Aorta (tissue), 5 donors: ENCODE results near the gene ZNF107. TPM values are rescaled to one million over a fixed set of nuclear protein-coding genes. Genes with fewer than 3 reads are reported as not detected.

ENCODE experiments used
- ATAC-seq: fragments of 200-7000 bp; cut with Tn5 transposase; one replicate; pipeline ENCODE4 v1.9.1; 2022; ENCODE audit warnings: moderate library complexity; ENCODE audit not compliant: low FRiP score
- DNase-seq, 2 donors: peaks; one replicate each; pipeline ENCODE4 v3.0.0-alpha.2; 2020
- H3K27ac ChIP-seq, 2 donors: one replicate each; pipeline ENCODE4 v1.5.1; 2013; ENCODE audit warnings: low read length in 2 of 2, mild to moderate bottlenecking in 2 of 2, moderate library complexity in 2 of 2, control low read depth in 1 of 2, inconsistent platforms in 1 of 2, low read depth in 1 of 2
- H3K27me3 ChIP-seq, 2 donors: one replicate each; pipeline ENCODE4 v1.6.1; 2013; ENCODE audit warnings: control low read depth in 1 of 2, low read length in 1 of 2, mild to moderate bottlenecking in 1 of 2, moderate library complexity in 1 of 2; ENCODE audit not compliant: insufficient read depth in 2 of 2, control insufficient read depth in 1 of 2
- H3K36me3 ChIP-seq, 2 donors: one replicate each; pipeline ENCODE4 v1.6.1; 2013; ENCODE audit warnings: control low read depth in 1 of 2, low read length in 1 of 2, mild to moderate bottlenecking in 1 of 2; ENCODE audit not compliant: insufficient read depth in 2 of 2, control insufficient read depth in 1 of 2
- H3K4me1 ChIP-seq, 2 donors: one replicate each; pipeline ENCODE4 v1.6.1; 2013; ENCODE audit warnings: low read length in 2 of 2, control low read depth in 1 of 2, mild to moderate bottlenecking in 1 of 2, moderate library complexity in 1 of 2; ENCODE audit not compliant: insufficient read depth in 2 of 2, control insufficient read depth in 1 of 2
- H3K4me3 ChIP-seq, 2 donors: one replicate each; pipeline ENCODE4 v1.5.1; 2013; ENCODE audit warnings: low read length in 2 of 2, control low read depth in 1 of 2, mild to moderate bottlenecking in 1 of 2
- H3K9me3 ChIP-seq: one replicate; pipeline ENCODE4 v1.6.1; 2013; ENCODE audit warnings: mild to moderate bottlenecking, low read length; ENCODE audit not compliant: control insufficient read depth
- WGBS, 2 donors: extraction: QIAGEN DNeasy Blood & Tissue Kit; methylation state at CpG; one replicate each; pipeline ENCODE4 v1.1.7; 2013; 5-methylcytosine and 5-hydroxymethylcytosine counted together
- intact Hi-C, 2 donors: fragments of 100-400 bp; cut with DNase I; formaldehyde crosslinking; loops; one replicate each; pipeline versions ENCODE4 v1.14.2 to v1.15.0; 2022
- polyA plus RNA-seq, 2 donors: library from polyadenylated mRNA; stranded (reverse); fragments of 200-250 nt; gene quantifications; one replicate each; pipeline ENCODE4 v1.2.3, GENCODE V29; 2013
- total RNA-seq, 2 donors: library from RNA; stranded (reverse); fragmentation: NEBNext Ultra II Directional; extraction: Animal tissue kit (Norgen Biotek cat#: 25700); gene quantifications; one replicate each; pipeline ENCODE4 v1.2.1, GENCODE V29; 2021
- donor health status: healthy with polysubstance abuse.
- donor health status: Bipolar disorder and iron deficiency.
- donor health status: DM: no; HTN: no; CAD: no.
- donor health status: DM: no; HTN: no; CAD: no.
- donor health status: DM: yes; HTN: yes; CAD: no.

ZNF107 gene
- total and polyA plus RNA-seq, 4 donors = 1.3 to 9.5 (median 4.5) TPM

- Histone ChIP-seq H3K27me3 (no peaks in the 10 kb centered on the region), H3K4me3 (no peak overlapping the region), H3K36me3 (no peaks in the 10 kb centered on the region), H3K27ac (no peak overlapping the region), H3K4me1 (no peaks in the 10 kb centered on the region), H3K9me3 (no peaks in the 10 kb centered on the region)
- no peak for DNase-seq
- no peak for ATAC-seq
- intact Hi-C loops = loop anchor here in 1 of 2 donors (5.0 kb wide), 1 partner anchor 47 kb away; no protein-coding TSS in a partner anchor
- 40 to 64% methylated on average over 2 of the region's 2 CpGs for WGBS, 2 donors
Measured at GRCh38 chr7:64639267-64640001, 26.5 kb upstream of the ZNF107 start.

GRCh38 chr7:64640504-64640903, 25.4 kb upstream of the ZNF107 start:
- intact Hi-C loops = loop anchor here in 1 of 2 donors (5.0 kb wide), 1 partner anchor 48 kb away; no protein-coding TSS in a partner anchor
- 73 to 87% methylated on average over 3 of the region's 3 CpGs for WGBS, 2 donors
- Histone ChIP-seq H3K4me3 (no peak overlapping the region), H3K27ac (no peak overlapping the region), H3K9me3 (no peaks in the 10 kb centered on the region), H3K36me3 (no peaks in the 10 kb centered on the region), H3K4me1 (no peaks in the 10 kb centered on the region), H3K27me3 (no peaks in the 10 kb centered on the region)
- no peak for ATAC-seq
- DNase-seq = no peak

GRCh38 chr7:64642046-64642445, 23.9 kb upstream of the ZNF107 start:
- no peaks in the 10 kb centered on the region for H3K36me3 ChIP-seq
- DNase-seq (no peak), ATAC-seq (no peak)
- no peaks in the 10 kb centered on the region for H3K9me3 ChIP-seq
- intact Hi-C loops = loop anchor here in 1 of 2 donors (5.0 kb wide), 1 partner anchor 50 kb away; no protein-coding TSS in a partner anchor
- no peak overlapping the region for H3K27ac ChIP-seq
- no peak overlapping the region for H3K4me3 ChIP-seq
- WGBS, 2 donors = 89 to 93% methylated on average over 4 of the region's 4 CpGs
- H3K4me1 ChIP-seq = no peaks in the 10 kb centered on the region
- no peaks in the 10 kb centered on the region for H3K27me3 ChIP-seq

- Histone ChIP-seq H3K9me3 (no peaks in the 10 kb centered on the region), H3K4me1 (no peaks in the 10 kb centered on the region), H3K27ac (no peak overlapping the region), H3K36me3 (no peaks in the 10 kb centered on the region), H3K27me3 (no peaks in the 10 kb centered on the region), H3K4me3 (no peak overlapping the region)
- WGBS, 2 donors = 94% methylated on average over 2 of the region's 2 CpGs
- DNase-seq (no peak), ATAC-seq (no peak)
- intact Hi-C loops = loop anchor here in 1 of 2 donors (5.0 kb wide), 1 partner anchor 51 kb away; no protein-coding TSS in a partner anchor
Measured at GRCh38 chr7:64642875-64643274, 23.1 kb upstream of the ZNF107 start.

GRCh38 chr7:64643566-64643965, 22.4 kb upstream of the ZNF107 start:
- Histone ChIP-seq H3K4me3 (no peak overlapping the region), H3K9me3 (peaks cover 2% of the 10 kb centered on the region), H3K36me3 (no peaks in the 10 kb centered on the region), H3K27me3 (no peaks in the 10 kb centered on the region), H3K4me1 (no peaks in the 10 kb centered on the region), H3K27ac (no peak overlapping the region)
- ATAC-seq (no peak), DNase-seq (no peak)
- intact Hi-C loops = loop anchor here in 1 of 2 donors (5.0 kb wide), 1 partner anchor 51 kb away; no protein-coding TSS in a partner anchor
- 63 to 70% methylated on average over 1 of the region's 1 CpG for WGBS, 2 donors

- Histone ChIP-seq H3K4me1 (no peaks in the 10 kb centered on the region), H3K27ac (no peak overlapping the region), H3K27me3 (no peaks in the 10 kb centered on the region), H3K36me3 (no peaks in the 10 kb centered on the region), H3K9me3 (peaks cover 6% of the 10 kb centered on the region), H3K4me3 (no peak overlapping the region)
- 99 to 100% methylated on average over 1 of the region's 1 CpG for WGBS, 2 donors
- DNase-seq (no peak), ATAC-seq (no peak)
- intact Hi-C loops = no loop called here
Measured at GRCh38 chr7:64651203-64651602, 14.7 kb upstream of the ZNF107 start.

GRCh38 chr7:64651632-64652165, 14.2 kb upstream of the ZNF107 start:
- H3K4me1 ChIP-seq = no peaks in the 10 kb centered on the region
- ATAC-seq = no peak
- H3K9me3 ChIP-seq = peaks cover 6% of the 10 kb centered on the region
- H3K27me3 ChIP-seq = no peaks in the 10 kb centered on the region
- no peak overlapping the region for H3K27ac ChIP-seq
- intact Hi-C loops = no loop called here
- no peak overlapping the region for H3K4me3 ChIP-seq
- H3K36me3 ChIP-seq = no peaks in the 10 kb centered on the region
- WGBS, 2 donors = 78 to 89% methylated on average over 4 of the region's 4 CpGs
- no peak for DNase-seq

- Histone ChIP-seq H3K27ac (no peak overlapping the region), H3K36me3 (no peaks in the 10 kb centered on the region), H3K27me3 (no peaks in the 10 kb centered on the region), H3K4me3 (no peak overlapping the region), H3K9me3 (peaks cover 4% of the 10 kb centered on the region), H3K4me1 (no peaks in the 10 kb centered on the region)
- DNase-seq = no peak
- no peak for ATAC-seq
- intact Hi-C loops = no loop called here
- WGBS, 2 donors = 85 to 87% methylated on average over 11 of the region's 11 CpGs
Measured at GRCh38 chr7:64653721-64654401, 12.1 kb upstream of the ZNF107 start.
